ENCODE results near the gene ZER1.

ZER1 gene

GRCh38 chr9:128689293-128689774 is 82.4 kb downstream of the ZER1 start:
- DNase-seq: peak; percentile 55

DNA sequence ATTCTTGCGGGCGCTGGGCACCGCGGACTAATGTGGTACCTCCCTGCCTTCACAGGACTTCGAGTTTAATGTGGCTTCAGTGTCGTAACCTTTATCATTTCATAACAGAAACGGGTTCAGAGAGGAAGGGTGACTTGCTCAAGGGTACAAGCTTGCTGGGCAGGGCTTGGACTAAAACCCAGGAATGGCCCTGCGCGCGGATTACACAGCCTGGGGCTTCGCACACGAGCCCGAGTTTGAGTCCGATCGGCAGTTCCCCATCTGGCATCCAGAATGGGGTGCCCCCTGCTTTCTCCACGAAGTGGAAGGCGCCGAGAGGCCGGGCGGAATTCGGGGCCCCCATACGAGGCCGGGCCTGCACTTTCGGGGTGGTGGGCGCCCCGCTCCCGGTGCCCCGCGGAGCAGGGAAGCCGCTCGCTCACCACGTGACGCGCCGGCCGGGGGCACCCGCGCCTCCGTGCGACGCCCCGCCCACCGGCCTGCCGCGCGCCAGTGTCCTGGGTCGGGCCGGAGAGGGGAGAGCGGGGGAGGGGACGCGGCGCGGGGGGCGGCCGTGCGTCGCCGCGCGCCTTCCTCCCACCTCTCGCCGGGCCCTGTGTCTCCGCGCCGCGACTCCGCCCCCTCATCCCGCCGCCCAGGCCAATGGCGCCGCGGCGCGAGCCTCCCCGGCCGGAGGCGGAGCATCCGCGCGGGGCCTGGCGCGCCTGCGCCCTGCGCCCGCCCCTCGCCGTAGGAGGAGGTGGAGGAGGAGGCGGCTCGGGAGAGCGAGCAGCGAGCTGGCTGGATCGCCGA is 83.0 kb downstream of the ZER1 start, which contains the start of gene SET:
Gene SET, plus strand, starts transcription at position 722 of the 792 bp plus-strand sequence. CDS start 361 bp downstream, outside the sequence.
- peak; percentile 94 for DNase-seq

DNA sequence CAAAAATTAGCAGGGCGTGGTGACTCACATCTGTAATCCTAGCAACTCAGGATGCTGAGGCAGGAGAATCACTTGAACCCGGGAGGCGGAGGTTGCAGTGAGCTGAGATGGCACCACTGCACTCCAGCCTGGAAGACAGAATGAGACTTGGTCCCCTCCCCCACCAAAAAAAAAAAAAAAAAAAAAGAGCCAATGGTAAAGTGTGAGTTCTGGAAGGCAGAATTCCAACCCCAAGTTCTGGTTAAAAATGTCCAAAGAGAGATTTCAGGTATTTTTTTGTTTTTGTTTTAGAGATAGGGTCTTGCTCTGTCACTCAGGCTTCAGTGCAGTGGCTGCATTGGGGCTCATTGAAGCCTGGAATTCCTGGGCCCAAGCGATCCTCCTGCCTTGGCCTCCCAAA is 84.3 kb downstream of the ZER1 start:
- DNase-seq: no peak

- no peak for DNase-seq
Observed at GRCh38 chr9:128685636-128686489, 85.9 kb downstream of the ZER1 start.

GRCh38 chr9:128684325-128685199 is 87.2 kb downstream of the ZER1 start:
- peak; percentile 88 for DNase-seq

- DNase-seq: no peak
Observed at GRCh38 chr9:128684065-128684324, 87.7 kb downstream of the ZER1 start.

GRCh38 chr9:128683340-128684064 is 88.2 kb downstream of the ZER1 start:
- DNase-seq: peak; percentile 57

Measured in HCEC 1CT (cell line).